ENCODE data around the gene KPNB1.

Gene KPNB1

GRCh38 chr17:47713980-47714700 lies 64.4 kb downstream of the KPNB1 start:
- no peak for DNase-seq

- DNase-seq, result no peak
Measured at GRCh38 chr17:47714773-47715396, 65.2 kb downstream of the KPNB1 start.

- no peak for DNase-seq
Measured at GRCh38 chr17:47715669-47716325, 66.1 kb downstream of the KPNB1 start.

GRCh38 chr17:47716375-47716774 lies 66.7 kb downstream of the KPNB1 start:
- DNase-seq, result no peak

- peak in 2 of 4 experiments; percentile 32 to 47 for DNase-seq
Measured at GRCh38 chr17:47717261-47717697, 67.6 kb downstream of the KPNB1 start.

GRCh38 chr17:47717979-47718621 lies 68.4 kb downstream of the KPNB1 start:
- DNase-seq, result no peak

- no peak for DNase-seq
Measured at GRCh38 chr17:47718634-47719405, 69.1 kb downstream of the KPNB1 start.

GRCh38 chr17:47719411-47720152 lies 69.9 kb downstream of the KPNB1 start:
- DNase-seq, result peak; percentile 34 to 52 (median 46)

- DNase-seq, result no peak
Measured at GRCh38 chr17:47720196-47720595, 70.5 kb downstream of the KPNB1 start.

- peak; percentile 65 to 82 (median 72) for DNase-seq
Measured at GRCh38 chr17:47720754-47721533, 71.2 kb downstream of the KPNB1 start.

- DNase-seq, result no peak
Measured at GRCh38 chr17:47721725-47722124, 72.0 kb downstream of the KPNB1 start.

GRCh38 chr17:47724705-47725104 lies 75.0 kb downstream of the KPNB1 start:
- DNase-seq, result no peak

- no peak for DNase-seq
Measured at GRCh38 chr17:47725446-47726111, 75.9 kb downstream of the KPNB1 start.

- no peak for DNase-seq
Measured at GRCh38 chr17:47726796-47727703, 77.3 kb downstream of the KPNB1 start.

GRCh38 chr17:47727704-47728036 lies 78.0 kb downstream of the KPNB1 start:
- DNase-seq, result no peak

GRCh38 chr17:47728214-47728877 lies 78.6 kb downstream of the KPNB1 start:
- no peak for DNase-seq

- no peak for DNase-seq
Measured at GRCh38 chr17:47729476-47729875, 79.8 kb downstream of the KPNB1 start.

GRCh38 chr17:47730681-47731080 lies 81.0 kb downstream of the KPNB1 start:
- no peak for DNase-seq

- no peak for DNase-seq
Measured at GRCh38 chr17:47731396-47731795, 81.7 kb downstream of the KPNB1 start.

Measured in suppressor macrophage (primary cell).